ENCODE results near the gene MADD. TPM values are rescaled to one million over a fixed set of nuclear protein-coding genes. Genes with fewer than 3 reads are reported as not detected.

The MADD gene
- total and polyA plus RNA-seq, 10 of the 15 experiments (the other 5 are each of a cell fraction or from before 2014, with no cell fraction given): 0.47 to 35.4 (median 17.6) TPM

DNA sequence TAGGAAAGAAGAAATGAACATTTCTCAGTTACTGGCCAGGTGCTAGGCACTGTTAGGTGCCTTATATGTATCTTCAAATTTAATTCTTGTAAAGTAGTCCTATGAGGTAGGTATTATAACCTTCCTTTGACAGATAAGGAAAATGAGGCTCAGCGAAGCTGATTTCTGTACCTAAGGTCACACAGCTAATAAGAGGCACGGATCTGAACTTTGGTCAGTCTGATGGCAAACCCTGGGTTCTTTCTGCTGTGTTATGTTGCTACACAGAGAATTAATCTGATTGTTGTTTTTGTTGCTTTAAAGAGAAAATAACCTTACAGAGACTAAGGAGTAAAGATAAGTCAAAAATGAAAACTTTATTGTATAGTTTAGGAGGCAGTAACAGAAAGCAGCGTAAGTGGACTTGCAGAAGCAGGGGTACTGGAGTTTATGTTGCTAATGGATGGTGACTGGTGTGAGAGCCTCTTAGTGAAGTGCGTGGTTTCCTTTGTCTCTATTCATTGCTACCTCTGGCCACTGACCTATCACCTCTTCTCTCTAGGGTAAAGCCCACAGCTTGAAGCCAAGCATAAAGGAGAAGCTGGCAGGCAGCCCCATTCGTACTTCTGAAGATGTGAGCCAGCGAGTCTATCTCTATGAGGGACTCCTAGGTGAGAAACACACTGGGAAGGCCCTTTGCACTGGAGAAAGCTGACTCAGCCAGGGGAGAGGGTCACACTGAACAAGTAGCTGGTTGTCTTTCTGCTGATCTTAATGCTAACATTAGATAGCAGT lies 38.3 kb downstream of the MADD start:
- RAD21 ChIA-PET (ENCODE audit: unreplicated experiment): interaction anchor here (0.5 kb wide), 1 partner anchor 671 kb away, joined by 3 read pairs; no protein-coding TSS in a partner anchor
- Histone ChIP-seq H3K36me3 (ENCODE audit: control insufficient read depth in 2 of 2, insufficient read depth in 2 of 2, low read length in 1 of 2) (peaks cover 22 to 31% of the 10 kb centered on the region in 2 experiments; a peak in 3 of 4 replicates), H3K79me2 (ENCODE audit: control insufficient read depth, insufficient read depth, low read length) (no peaks in the 10 kb centered on the region), H2AFZ (ENCODE audit: control insufficient read depth, low read depth, low read length) (no peak overlapping the region), H3K27me3 (replicated peaks in 1 of 2; ENCODE audit: control insufficient read depth in 2 of 2, insufficient read depth in 2 of 2, low read length in 1 of 2) (no peaks in the 10 kb centered on the region), H3K9ac (ENCODE audit: control insufficient read depth, insufficient read depth, low read length) (no peak overlapping the region), H3K4me3 (no peak overlapping the region), H3K9me3 (replicated peaks; ENCODE audit: control insufficient read depth, insufficient read depth, low read length) (no peaks in the 10 kb centered on the region; the same call in 2 of the 3 replicates), H3K4me2 (ENCODE audit: control insufficient read depth, insufficient read depth) (no peak overlapping the region), H3K4me1 (ENCODE audit: control insufficient read depth, insufficient read depth, low read length) (no peaks in the 10 kb centered on the region), H4K20me1 (ENCODE audit: control insufficient read depth, insufficient read depth) (no peaks in the 10 kb centered on the region), H3K27ac (ENCODE audit: control insufficient read depth, insufficient read depth) (no peak overlapping the region)
- WGBS (ENCODE audit: insufficient coverage, insufficient replicate concordance, low lambda C conversion rate, missing lambda C conversion rate): 98% methylated on average over 6 of the region's 6 CpGs
- BruUV-seq (replicated peaks): no TSS peak
- in situ Hi-C loops (cut with MboI): no loop called here
- POLR2A ChIA-PET: no interaction called here
- SMC1A ChIA-PET (ENCODE audit: uncharacterized antibody, unreplicated experiment): interaction anchor here (0.7 kb wide), 1 partner anchor 60 kb away, joined by 4 read pairs; the partner anchor contains the start of gene ACP2
- FAIRE-seq (no peak), DNase-seq (ENCODE audit: low read depth, low spot score) (no peak), ATAC-seq (no peak)
- CTCF ChIA-PET: interaction anchor here (1.0 kb wide), 1 partner anchor 66 kb away, joined by 4 read pairs; no protein-coding TSS in a partner anchor
- intact Hi-C loops (cut with micrococcal nuclease; ENCODE audit: unreplicated experiment): no loop called here
- TF ChIP-seq, protein P1, sequence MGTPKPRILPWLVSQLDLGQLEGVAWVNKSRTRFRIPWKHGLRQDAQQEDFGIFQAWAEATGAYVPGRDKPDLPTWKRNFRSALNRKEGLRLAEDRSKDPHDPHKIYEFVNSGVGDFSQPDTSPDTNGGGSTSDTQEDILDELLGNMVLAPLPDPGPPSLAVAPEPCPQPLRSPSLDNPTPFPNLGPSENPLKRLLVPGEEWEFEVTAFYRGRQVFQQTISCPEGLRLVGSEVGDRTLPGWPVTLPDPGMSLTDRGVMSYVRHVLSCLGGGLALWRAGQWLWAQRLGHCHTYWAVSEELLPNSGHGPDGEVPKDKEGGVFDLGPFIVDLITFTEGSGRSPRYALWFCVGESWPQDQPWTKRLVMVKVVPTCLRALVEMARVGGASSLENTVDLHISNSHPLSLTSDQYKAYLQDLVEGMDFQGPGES (IDR thresholded peaks at IDR 0.05): no peak
- TF ChIP-seq MTA3 (IDR thresholded peaks at IDR 0.05; ENCODE audit: borderline replicate concordance, low read length): no peak
- TF ChIP-seq, protein P2, sequence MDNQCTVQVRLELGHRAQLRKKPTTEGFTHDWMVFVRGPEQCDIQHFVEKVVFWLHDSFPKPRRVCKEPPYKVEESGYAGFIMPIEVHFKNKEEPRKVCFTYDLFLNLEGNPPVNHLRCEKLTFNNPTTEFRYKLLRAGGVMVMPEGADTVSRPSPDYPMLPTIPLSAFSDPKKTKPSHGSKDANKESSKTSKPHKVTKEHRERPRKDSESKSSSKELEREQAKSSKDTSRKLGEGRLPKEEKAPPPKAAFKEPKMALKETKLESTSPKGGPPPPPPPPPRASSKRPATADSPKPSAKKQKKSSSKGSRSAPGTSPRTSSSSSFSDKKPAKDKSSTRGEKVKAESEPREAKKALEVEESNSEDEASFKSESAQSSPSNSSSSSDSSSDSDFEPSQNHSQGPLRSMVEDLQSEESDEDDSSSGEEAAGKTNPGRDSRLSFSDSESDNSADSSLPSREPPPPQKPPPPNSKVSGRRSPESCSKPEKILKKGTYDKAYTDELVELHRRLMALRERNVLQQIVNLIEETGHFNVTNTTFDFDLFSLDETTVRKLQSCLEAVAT (IDR thresholded peaks at IDR 0.05): no peak
- TF ChIP-seq SREBF2 (IDR thresholded peaks at IDR 0.05; ENCODE audit: low read length): no peak
- TF ChIP-seq SMARCA5 (IDR thresholded peaks at IDR 0.05): no peak
- no peak for TF ChIP-seq BHLHE40 (IDR thresholded peaks at IDR 0.05; ENCODE audit: borderline replicate concordance in 1 of 2, low read depth in 2 of 2, low read length in 1 of 2)
- TF ChIP-seq HCFC1 (IDR thresholded peaks at IDR 0.05; ENCODE audit: low read length): no peak
- no peak for TF ChIP-seq STAT1 (conservative IDR thresholded peaks at IDR 0.05)
- no peak for TF ChIP-seq MYB (IDR thresholded peaks at IDR 0.05; ENCODE audit: borderline replicate concordance, low read depth, low read length)
- TF ChIP-seq, protein P3, sequence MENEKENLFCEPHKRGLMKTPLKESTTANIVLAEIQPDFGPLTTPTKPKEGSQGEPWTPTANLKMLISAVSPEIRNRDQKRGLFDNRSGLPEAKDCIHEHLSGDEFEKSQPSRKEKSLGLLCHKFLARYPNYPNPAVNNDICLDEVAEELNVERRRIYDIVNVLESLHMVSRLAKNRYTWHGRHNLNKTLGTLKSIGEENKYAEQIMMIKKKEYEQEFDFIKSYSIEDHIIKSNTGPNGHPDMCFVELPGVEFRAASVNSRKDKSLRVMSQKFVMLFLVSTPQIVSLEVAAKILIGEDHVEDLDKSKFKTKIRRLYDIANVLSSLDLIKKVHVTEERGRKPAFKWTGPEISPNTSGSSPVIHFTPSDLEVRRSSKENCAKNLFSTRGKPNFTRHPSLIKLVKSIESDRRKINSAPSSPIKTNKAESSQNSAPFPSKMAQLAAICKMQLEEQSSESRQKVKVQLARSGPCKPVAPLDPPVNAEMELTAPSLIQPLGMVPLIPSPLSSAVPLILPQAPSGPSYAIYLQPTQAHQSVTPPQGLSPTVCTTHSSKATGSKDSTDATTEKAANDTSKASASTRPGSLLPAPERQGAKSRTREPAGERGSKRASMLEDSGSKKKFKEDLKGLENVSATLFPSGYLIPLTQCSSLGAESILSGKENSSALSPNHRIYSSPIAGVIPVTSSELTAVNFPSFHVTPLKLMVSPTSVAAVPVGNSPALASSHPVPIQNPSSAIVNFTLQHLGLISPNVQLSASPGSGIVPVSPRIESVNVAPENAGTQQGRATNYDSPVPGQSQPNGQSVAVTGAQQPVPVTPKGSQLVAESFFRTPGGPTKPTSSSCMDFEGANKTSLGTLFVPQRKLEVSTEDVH (IDR thresholded peaks at IDR 0.05; ENCODE audit: low read depth, partially characterized antibody): no peak
- TF ChIP-seq TAF1 (IDR thresholded peaks at IDR 0.05; ENCODE audit: borderline replicate concordance, low read depth, low read length): no peak
- no peak for TF ChIP-seq TBL1XR1 (IDR thresholded peaks at IDR 0.05; ENCODE audit: low read depth, low read length)
- TF ChIP-seq LARP7 (IDR thresholded peaks at IDR 0.05): no peak
- TF ChIP-seq, protein P4, sequence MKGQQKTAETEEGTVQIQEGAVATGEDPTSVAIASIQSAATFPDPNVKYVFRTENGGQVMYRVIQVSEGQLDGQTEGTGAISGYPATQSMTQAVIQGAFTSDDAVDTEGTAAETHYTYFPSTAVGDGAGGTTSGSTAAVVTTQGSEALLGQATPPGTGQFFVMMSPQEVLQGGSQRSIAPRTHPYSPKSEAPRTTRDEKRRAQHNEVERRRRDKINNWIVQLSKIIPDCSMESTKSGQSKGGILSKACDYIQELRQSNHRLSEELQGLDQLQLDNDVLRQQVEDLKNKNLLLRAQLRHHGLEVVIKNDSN (IDR thresholded peaks at IDR 0.05; ENCODE audit: borderline replicate concordance, extremely low read length, insufficient read depth, low read depth, low read length): no peak

All from GM12878 (cell line).